ENCODE measurements around the gene PRXL2A. TPM values are rescaled to one million over a fixed set of nuclear protein-coding genes. Genes with fewer than 3 reads are reported as not detected.

PRXL2A gene
- total and polyA plus RNA-seq, 10 of the 15 experiments (the other 5 are each of a cell fraction or from before 2014, with no cell fraction given), result 2.8 to 15.6 (median 11.1) TPM

GRCh38 chr10:80473692-80474596 lies 65.6 kb downstream of the PRXL2A start:
- Histone ChIP-seq H3K27ac (ENCODE audit: control insufficient read depth, insufficient read depth) (peak overlapping the region; percentile 87), H3K4me1 (ENCODE audit: control insufficient read depth, insufficient read depth, low read length) (peaks cover 51% of the 10 kb centered on the region), H3K36me3 (ENCODE audit: control insufficient read depth in 2 of 2, insufficient read depth in 2 of 2, low read length in 1 of 2) (peaks cover 3 to 6% of the 10 kb centered on the region in 2 experiments; a peak in 3 of 4 replicates), H2AFZ (ENCODE audit: control insufficient read depth, low read depth, low read length) (no peak overlapping the region), H3K4me2 (ENCODE audit: control insufficient read depth, insufficient read depth) (peak overlapping the region; percentile 95), H3K9ac (ENCODE audit: control insufficient read depth, insufficient read depth, low read length) (peak overlapping the region; percentile 53), H4K20me1 (ENCODE audit: control insufficient read depth, insufficient read depth) (no peaks in the 10 kb centered on the region; the same call in 1 of the 2 replicates), H3K27me3 (replicated peaks in 1 of 2; ENCODE audit: control insufficient read depth in 2 of 2, insufficient read depth in 2 of 2, low read length in 1 of 2) (no peaks in the 10 kb centered on the region), H3K79me2 (ENCODE audit: control insufficient read depth, insufficient read depth, low read length) (peaks cover 56% of the 10 kb centered on the region), H3K4me3 (peak overlapping the region; percentile 35; the same call in 1 of the 2 replicates), H3K9me3 (replicated peaks; ENCODE audit: control insufficient read depth, insufficient read depth, low read length) (peaks cover 13% of the 10 kb centered on the region; the same call in 2 of the 3 replicates)
- ChIA-PET CTCF (interaction anchor here (0.7 to 21.5 kb wide), 9 partner anchors 8 to 57 kb away, joined by 3 to 402 read pairs (median 4); no protein-coding TSS in a partner anchor), SMC1A (ENCODE audit: uncharacterized antibody, unreplicated experiment) (interaction anchor here (0.7 to 36.0 kb wide), 9 partner anchors 10 to 71 kb away, joined by 3 to 1038 read pairs (median 5); no protein-coding TSS in a partner anchor), RAD21 (ENCODE audit: unreplicated experiment) (interaction anchor here (0.7 to 21.4 kb wide), 10 partner anchors 12 to 271 kb away, joined by 3 to 412 read pairs (median 7); no protein-coding TSS in a partner anchor), POLR2A (interaction anchor here (1.3 to 12.9 kb wide), 8 partner anchors 10 to 27 kb away, joined by 3 to 190 read pairs (median 20); partner anchors contain the start of gene TSPAN14)
- intact Hi-C loops (cut with micrococcal nuclease; ENCODE audit: unreplicated experiment) (loop anchor here (2.0 kb wide), 1 partner anchor 27 kb away; no protein-coding TSS in a partner anchor), in situ Hi-C loops (cut with MboI) (no loop called here)
- WGBS (ENCODE audit: insufficient coverage, insufficient replicate concordance, low lambda C conversion rate, missing lambda C conversion rate), result 57% methylated on average over 7 of the region's 8 CpGs
- BruUV-seq (replicated peaks), result no TSS peak
- TF ChIP-seq MTA2 (IDR thresholded peaks at IDR 0.05; ENCODE audit: low read depth) (peak; percentile 5; the same call in 1 of the 2 replicates), SMARCA5 (IDR thresholded peaks at IDR 0.05) (0 out of 2 replicates have a peak, but pooled peaks have one; percentile 45), EGR1 (IDR thresholded peaks at IDR 0.05; ENCODE audit: borderline replicate concordance in 1 of 2, low read depth in 2 of 2, low read length in 2 of 2) (0 out of 3 replicates have a peak, but pooled peaks of 1 of the 2 experiments have one; percentile 7), RUNX3 (IDR thresholded peaks at IDR 0.05; ENCODE audit: low read length) (0 out of 2 replicates have a peak, but pooled peaks have one; percentile 15), KDM1A (IDR thresholded peaks at IDR 0.05; ENCODE audit: borderline replicate concordance) (no peak), MLLT1 (IDR thresholded peaks at IDR 0.05) (0 out of 2 replicates have a peak, but pooled peaks have one; percentile 49), POLR2AphosphoS2 (IDR thresholded peaks at IDR 0.05; ENCODE audit: low read depth, low read length) (no peak), ZNF384 (IDR thresholded peaks at IDR 0.05; ENCODE audit: borderline replicate concordance, low read depth, low read length) (peak; percentile 4; the same call in 1 of the 2 replicates)
- peak; percentile 25 for ATAC-seq
- FAIRE-seq, result no peak
- DNase-seq (ENCODE audit: low read depth, low spot score), result no peak

All from GM12878 (cell line).